Stimulated activated CD8-positive, alpha-beta memory T cell treated with anti-CD3 and anti-CD28 coated beads, Interleukin-12 subunit alpha, Interleukin-12 subunit beta, amount 100 ng/mL, for 4 hours (primary cell): ENCODE data around the gene SRSF4.
"Not testable (repeated sequence)": the region's sequence is repeated elsewhere in the genome, so short reads cannot be mapped to it uniquely, and the experiment has no call there.

Experiments
- DNase-seq: peaks from one replicate; pipeline ENCODE4 v3.0.0-alpha.2; 2020; ENCODE audit warnings: low read depth

Gene SRSF4

GRCh38 chr1:29162476-29163138, 19.1 kb downstream of the SRSF4 start:
- no peak for DNase-seq

GRCh38 chr1:29162025-29162424, 19.7 kb downstream of the SRSF4 start:
- no peak for DNase-seq

GRCh38 chr1:29159773-29160172, 21.9 kb downstream of the SRSF4 start:
- DNase-seq = no peak

GRCh38 chr1:29157269-29157601, 24.5 kb downstream of the SRSF4 start:
- DNase-seq = no peak

- DNase-seq = no peak
Measured at GRCh38 chr1:29156543-29157268, 25.0 kb downstream of the SRSF4 start.

GRCh38 chr1:29152046-29152805, 29.5 kb downstream of the SRSF4 start:
- no peak for DNase-seq

- DNase-seq = not testable (repeated sequence)
Measured at GRCh38 chr1:29150346-29150745, 31.4 kb downstream of the SRSF4 start.

- DNase-seq = no peak
Measured at GRCh38 chr1:29148656-29149491, 32.8 kb downstream of the SRSF4 start.

- no peak for DNase-seq
Measured at GRCh38 chr1:29145739-29146437, 35.8 kb downstream of the SRSF4 start.

- DNase-seq = no peak
Measured at GRCh38 chr1:29144178-29144577, 37.5 kb downstream of the SRSF4 start.

GRCh38 chr1:29142714-29143113, 39.0 kb downstream of the SRSF4 start:
- no peak for DNase-seq

GRCh38 chr1:29136391-29136915, 45.2 kb downstream of the SRSF4 start:
- no peak for DNase-seq

GRCh38 chr1:29134695-29135028, 47.0 kb downstream of the SRSF4 start:
- DNase-seq = no peak

GRCh38 chr1:29133861-29134694, 47.6 kb downstream of the SRSF4 start:
- DNase-seq = no peak

- DNase-seq = not testable (repeated sequence)
Measured at GRCh38 chr1:29131056-29131455, 50.6 kb downstream of the SRSF4 start.

- DNase-seq = no peak
Measured at GRCh38 chr1:29129916-29130315, 51.8 kb downstream of the SRSF4 start.

GRCh38 chr1:29128739-29129138, 53.0 kb downstream of the SRSF4 start:
- no peak for DNase-seq

- no peak for DNase-seq
Measured at GRCh38 chr1:29126198-29126597, 55.5 kb downstream of the SRSF4 start.

- no peak for DNase-seq
Measured at GRCh38 chr1:29125788-29126187, 55.9 kb downstream of the SRSF4 start.

GRCh38 chr1:29125237-29125641, 56.5 kb downstream of the SRSF4 start:
- DNase-seq = no peak
